Neural progenitor cell (in vitro differentiated cells): ENCODE measurements around the gene MTG1. TPM values are rescaled to one million over a fixed set of nuclear protein-coding genes. Genes with fewer than 3 reads are reported as not detected.

Experiments used
- DNase-seq: peaks from one replicate; pipeline ENCODE4 v3.0.0-alpha.2; 2016; ENCODE audit warnings: low spot score
- H2AFZ ChIP-seq: fragments of 200-600 bp; sonication (generic); replicated peaks from 2 replicates; pipeline ENCODE4 v1.6.1; 2016; ENCODE audit warnings: antibody characterized with exemption
- H3F3A ChIP-seq: fragments of 200-600 bp; sonication (generic); 2 replicates; pipeline ENCODE4 v1.6.1; 2016; ENCODE audit warnings: antibody characterized with exemption, low read depth
- H3K27ac ChIP-seq: fragments of 200-600 bp; sonication (generic); 2 replicates; pipeline ENCODE4 v1.5.1; 2016; ENCODE audit warnings: mild to moderate bottlenecking
- H3K27me3 ChIP-seq: fragments of 200-600 bp; sonication (generic); 2 replicates; pipeline ENCODE4 v1.6.1; 2016; ENCODE audit warnings: mild to moderate bottlenecking, moderate library complexity
- H3K36me3 ChIP-seq: fragments of 200-600 bp; sonication (generic); 2 replicates; pipeline ENCODE4 v1.5.1; 2016
- H3K4me1 ChIP-seq: fragments of 200-600 bp; sonication (generic); 2 replicates; pipeline ENCODE4 v1.6.1; 2016; ENCODE audit warnings: mixed run types
- H3K4me2 ChIP-seq: fragments of 200-600 bp; sonication (generic); 2 replicates; pipeline ENCODE4 v1.6.1; 2016
- H3K4me3 ChIP-seq: fragments of 200-600 bp; sonication (generic); 2 replicates; pipeline ENCODE4 v1.5.1; 2016
- H3K79me2 ChIP-seq: fragments of 200-600 bp; sonication (generic); 2 replicates; pipeline ENCODE4 v1.6.1; 2016; ENCODE audit warnings: low read depth
- H3K9ac ChIP-seq: fragments of 200-600 bp; sonication (generic); 2 replicates; pipeline ENCODE4 v1.6.1; 2016
- H3K9me3 ChIP-seq: fragments of 200-600 bp; sonication (generic); 2 replicates; pipeline ENCODE4 v1.5.1; 2016; ENCODE audit warnings: low read depth
- H4K20me1 ChIP-seq: fragments of 200-600 bp; sonication (generic); 2 replicates; pipeline ENCODE4 v1.6.1; 2016; ENCODE audit warnings: low read depth
- H3K27ac Mint-ChIP-seq: 3 replicates; pipeline ENCODE4 v1.8.0; 2021; ENCODE audit warnings: mixed read lengths
- H3K27me3 Mint-ChIP-seq: 2 replicates; pipeline ENCODE4 v1.8.0; 2022; ENCODE audit warnings: low read depth, mild to moderate bottlenecking, inconsistent platforms, moderate library complexity, mixed read lengths; ENCODE audit not compliant: insufficient read depth
- H3K36me3 Mint-ChIP-seq: 3 replicates; pipeline ENCODE4 v1.8.0; 2021; ENCODE audit warnings: mixed read lengths
- H3K4me1 Mint-ChIP-seq: 3 replicates; pipeline ENCODE4 v1.8.0; 2021; ENCODE audit warnings: mixed read lengths
- H3K4me3 Mint-ChIP-seq: 3 replicates; pipeline ENCODE4 v1.8.0; 2021; ENCODE audit warnings: mild to moderate bottlenecking, moderate library complexity, mixed read lengths
- H3K9me3 Mint-ChIP-seq: 3 replicates; pipeline ENCODE4 v1.8.0; 2020; ENCODE audit warnings: mixed read lengths
- CTCF ChIP-seq: fragments of 200-600 bp; sonication (generic); IDR thresholded peaks from 2 replicates; pipeline ENCODE4 v1.5.1; 2017; ENCODE audit warnings: antibody characterized with exemption, mild to moderate bottlenecking
- EZH2 ChIP-seq: fragments of 200-600 bp; sonication (generic); IDR thresholded peaks from 2 replicates; pipeline ENCODE4 v1.6.1; 2017; ENCODE audit warnings: antibody characterized with exemption, mild to moderate bottlenecking, moderate library complexity
- EZH2phosphoT487 ChIP-seq: fragments of 200-600 bp; sonication (generic); IDR thresholded peaks from 2 replicates; pipeline ENCODE4 v1.6.1; 2017; ENCODE audit warnings: antibody characterized with exemption
- total RNA-seq: library from RNA; depleted of rRNA; stranded (reverse); fragments of >200 nt; gene quantifications from 2 replicates; pipeline ENCODE4 v1.2.3, GENCODE V29; 2015; ENCODE audit warnings: low replicate concordance

Gene MTG1
- total RNA-seq, 1 donor from 2014 or later = 28.0 TPM

GRCh38 chr10:133347710-133348517 is 46.0 kb upstream of the MTG1 start:
- H3K27me3 Mint-ChIP-seq = peaks cover 15% of the 10 kb centered on the region
- no peak for TF ChIP-seq EZH2
- TF ChIP-seq CTCF = no peak
- no peak for TF ChIP-seq EZH2phosphoT487
- H3K4me2 ChIP-seq = no peak overlapping the region
- no peak overlapping the region for H3K4me3 ChIP-seq
- no peaks in the 10 kb centered on the region for H3F3A ChIP-seq
- no peaks in the 10 kb centered on the region for H3K36me3 Mint-ChIP-seq
- no peak for DNase-seq
- no peaks in the 10 kb centered on the region for H3K79me2 ChIP-seq
- H3K27ac Mint-ChIP-seq = no peak overlapping the region
- H3K4me3 Mint-ChIP-seq = no peak overlapping the region
- no peak overlapping the region for H3K9ac ChIP-seq
- H4K20me1 ChIP-seq = no peaks in the 10 kb centered on the region
- peaks cover 11% of the 10 kb centered on the region for H3K9me3 Mint-ChIP-seq
- peaks cover 5% of the 10 kb centered on the region for H3K4me1 ChIP-seq
- no peaks in the 10 kb centered on the region for H3K27me3 ChIP-seq
- H2AFZ ChIP-seq = no peak overlapping the region
- H3K27ac ChIP-seq = no peak overlapping the region
- no peaks in the 10 kb centered on the region for H3K36me3 ChIP-seq
- no peaks in the 10 kb centered on the region for H3K9me3 ChIP-seq
- H3K4me1 Mint-ChIP-seq = peaks cover 3% of the 10 kb centered on the region

- Histone ChIP-seq H3K9me3 (no peaks in the 10 kb centered on the region), H3F3A (no peaks in the 10 kb centered on the region), H3K4me1 (peaks cover 5% of the 10 kb centered on the region), H4K20me1 (no peaks in the 10 kb centered on the region), H3K9ac (no peak overlapping the region), H3K27ac (no peak overlapping the region), H3K36me3 (no peaks in the 10 kb centered on the region), H3K4me3 (no peak overlapping the region), H3K4me2 (no peak overlapping the region), H2AFZ (no peak overlapping the region), H3K79me2 (no peaks in the 10 kb centered on the region), H3K27me3 (no peaks in the 10 kb centered on the region)
- DNase-seq = no peak
- Mint-ChIP-seq H3K36me3 (no peaks in the 10 kb centered on the region), H3K9me3 (peaks cover 10% of the 10 kb centered on the region), H3K4me1 (peaks cover 3% of the 10 kb centered on the region), H3K27me3 (peaks cover 13% of the 10 kb centered on the region), H3K27ac (no peak overlapping the region), H3K4me3 (peak overlapping the region; percentile 4)
- TF ChIP-seq EZH2 (no peak), EZH2phosphoT487 (no peak), CTCF (no peak)
Observed at GRCh38 chr10:133349160-133349568, 44.8 kb upstream of the MTG1 start.

GRCh38 chr10:133349577-133350011 is 44.4 kb upstream of the MTG1 start:
- Mint-ChIP-seq H3K4me1 (peaks cover 3% of the 10 kb centered on the region), H3K9me3 (peaks cover 9% of the 10 kb centered on the region), H3K27me3 (peaks cover 13% of the 10 kb centered on the region), H3K4me3 (no peak overlapping the region), H3K36me3 (no peaks in the 10 kb centered on the region), H3K27ac (no peak overlapping the region)
- H3K4me2 ChIP-seq = no peak overlapping the region
- no peaks in the 10 kb centered on the region for H3K36me3 ChIP-seq
- no peak overlapping the region for H3K4me3 ChIP-seq
- H3K9me3 ChIP-seq = no peaks in the 10 kb centered on the region
- no peaks in the 10 kb centered on the region for H3K79me2 ChIP-seq
- DNase-seq = no peak
- H3K27ac ChIP-seq = no peak overlapping the region
- peaks cover 2% of the 10 kb centered on the region for H4K20me1 ChIP-seq
- H3K27me3 ChIP-seq = no peaks in the 10 kb centered on the region
- no peak overlapping the region for H3K9ac ChIP-seq
- peaks cover 5% of the 10 kb centered on the region for H3K4me1 ChIP-seq
- no peaks in the 10 kb centered on the region for H3F3A ChIP-seq
- H2AFZ ChIP-seq = no peak overlapping the region
- TF ChIP-seq EZH2 = no peak
- TF ChIP-seq CTCF = no peak
- TF ChIP-seq EZH2phosphoT487 = no peak
